Epithelial cell of proximal tubule (primary cell): ENCODE measurements around the gene C1QL1. TPM values are rescaled to one million over a fixed set of nuclear protein-coding genes. Genes with fewer than 3 reads are reported as not detected.

ENCODE experiments used
- DNase-seq: peaks from one replicate; pipeline ENCODE4 v3.0.0-alpha.2; 2011; ENCODE audit warnings: low read depth
- H3K4me3 ChIP-seq: 2 replicates; pipeline ENCODE4 v1.5.1; 2011; ENCODE audit warnings: low read depth, mild to moderate bottlenecking, low read length
- CTCF ChIP-seq: conservative IDR thresholded peaks from 2 replicates; pipeline ENCODE4 v1.5.1; 2012; ENCODE audit warnings: low read depth, mild to moderate bottlenecking, low read length
- total RNA-seq: library from RNA; depleted of rRNA; stranded (reverse); fragments of >200 nt; gene quantifications from 2 replicates; pipeline ENCODE4 v1.2.3, GENCODE V29; 2015

The C1QL1 gene
- total RNA-seq, 1 donor from 2014 or later: not detected

- DNase-seq: no peak
- no peak overlapping the region for H3K4me3 ChIP-seq
- peak; percentile 7 for TF ChIP-seq CTCF
Observed at GRCh38 chr17:44961921-44962350, 6.2 kb downstream of the C1QL1 start.

- TF ChIP-seq CTCF: no peak
- DNase-seq: no peak
- no peak overlapping the region for H3K4me3 ChIP-seq
Observed at GRCh38 chr17:44960691-44961090, 7.4 kb downstream of the C1QL1 start.

GRCh38 chr17:44959821-44960531 is 8.1 kb downstream of the C1QL1 start:
- no peak overlapping the region for H3K4me3 ChIP-seq
- TF ChIP-seq CTCF: no peak
- no peak for DNase-seq

GRCh38 chr17:44956998-44957981 is 10.8 kb downstream of the C1QL1 start:
- no peak for TF ChIP-seq CTCF
- no peak for DNase-seq
- H3K4me3 ChIP-seq: no peak overlapping the region

- no peak for DNase-seq
- no peak for TF ChIP-seq CTCF
- no peak overlapping the region for H3K4me3 ChIP-seq
Observed at GRCh38 chr17:44955674-44956425, 12.3 kb downstream of the C1QL1 start.

GRCh38 chr17:44952946-44953475 is 15.1 kb downstream of the C1QL1 start:
- H3K4me3 ChIP-seq: no peak overlapping the region
- no peak for DNase-seq
- no peak for TF ChIP-seq CTCF
